Heart right ventricle (tissue), 16 donors: ENCODE data around the gene TRIM27. TPM values are rescaled to one million over a fixed set of nuclear protein-coding genes. Genes with fewer than 3 reads are reported as not detected.
"Not testable (repeated sequence)": the region's sequence is repeated elsewhere in the genome, so short reads cannot be mapped to it uniquely, and the experiment has no call there.

ENCODE experiments used
- ATAC-seq, 8 donors: fragments of 200-7000 bp; cut with Tn5 transposase; one replicate each; pipeline ENCODE4 v1.9.1; 2020; ENCODE audit warnings: mild to moderate bottlenecking in 8 of 8, moderate library complexity in 8 of 8, moderate number of reproducible peaks in 1 of 8
- DNase-seq, 2 donors: peaks; one replicate each; pipeline ENCODE4 v3.0.0-alpha.2; 2020
- H3K27ac ChIP-seq, 10 donors: fragments of 200-600 bp; sonication (generic) in 2 of 10; one replicate each; pipeline versions ENCODE4 v1.5.0 to v1.8.0; 2020 to 2022; ENCODE audit warnings: mild to moderate bottlenecking in 3 of 10
- H3K27me3 ChIP-seq, 7 donors: fragments of 200-600 bp; one replicate each; pipeline ENCODE4 v1.8.0; 2021 to 2022; ENCODE audit warnings: mild to moderate bottlenecking in 2 of 7
- H3K36me3 ChIP-seq, 9 donors: fragments of 200-600 bp; sonication (generic) in 1 of 9; one replicate each; pipeline versions ENCODE4 v1.5.0 to v1.8.0; 2020 to 2022; ENCODE audit warnings: mild to moderate bottlenecking in 2 of 9
- H3K4me1 ChIP-seq, 9 donors: fragments of 200-600 bp; sonication (generic) in 1 of 9; one replicate each; pipeline versions ENCODE4 v1.5.0 to v1.8.0; 2020 to 2022; ENCODE audit warnings: mild to moderate bottlenecking in 4 of 9
- H3K4me3 ChIP-seq, 10 donors: fragments of 200-600 bp; sonication (generic) in 2 of 10; one replicate each; pipeline versions ENCODE4 v1.5.0 to v1.8.0; 2020 to 2022; ENCODE audit warnings: mild to moderate bottlenecking in 7 of 10, moderate library complexity in 2 of 10
- H3K9me3 ChIP-seq, 11 donors: fragments of 200-600 bp in 10 of 11; sonication (generic) in 2 of 11; one replicate each; pipeline versions ENCODE4 v1.5.0 to v1.8.0; 2013 to 2022; ENCODE audit warnings: mild to moderate bottlenecking in 2 of 11, control low read depth in 1 of 11, moderate library complexity in 1 of 11
- CTCF ChIP-seq, 9 donors: fragments of 200-600 bp; sonication (generic) in 2 of 9; IDR thresholded peaks; one replicate each; pipeline versions ENCODE4 v1.5.0 to v1.8.0; 2021 to 2022; ENCODE audit warnings: antibody characterized with exemption in 9 of 9, mild to moderate bottlenecking in 5 of 9, moderate library complexity in 1 of 9
- WGBS, 2 donors: extraction: QIAGEN DNeasy Blood & Tissue Kit; methylation state at CpG; one replicate each; pipeline ENCODE4 v1.1.7; 2013; ENCODE audit warnings: inconsistent platforms in 1 of 2; 5-methylcytosine and 5-hydroxymethylcytosine counted together
- intact Hi-C, 10 donors: fragments of 100-400 bp; cut with DNase I; formaldehyde crosslinking; loops; one replicate each; pipeline versions ENCODE4 v1.11.1 to v1.14.2; 2022
- polyA plus RNA-seq, 2 donors: library from polyadenylated mRNA; stranded (reverse); fragments of 200-250 nt; gene quantifications; one replicate each; pipeline ENCODE4 v1.2.3, GENCODE V29; 2013
- total RNA-seq, 10 donors: library from RNA; stranded (reverse); fragmentation: NEBNext Ultra II Directional in 3 of 10; extraction: Animal tissue kit (Norgen Biotek cat#: 25700) in 3 of 10; gene quantifications; one replicate each; pipeline versions ENCODE4 v1.2.1 to v1.2.4, GENCODE V29; 2021 to 2023
- donor health status: Arrhythmogenic right ventricular cardiomyopathy.
- donor health status: ischemic (EF 13 %, LVEDD 7.1; RV severe dilation, severe dysfunction).
- donor health status: healthy with polysubstance abuse.
- donor health status: DM: no; HTN: yes; CAD: no.
- donor health status: DM: no; HTN: no; CAD: no.
- donor health status: ischemic (EF 25% LVEDD 6.9; RV normal size, moderate dysfunction).
- donor health status: ischemic (EF 25% LVEDD 5.7; RV mildly dilated, moderate dysfunction).
- donor health status: healthy.
- donor health status: DM: yes; HTN: yes; CAD: no.
- donor health status: Ischemic cardiomyopathy.
- donor health status: ischemic (EF 35%, LVEDD 5.7; RV mildly dilated, moderate dysfunction).
- donor health status: nonischemic (EF 11% LVEDD 7.7; RV severe dilation, severe dysfunction).
- donor health status: DM: yes; HTN: yes; CAD: no.
- donor health status: PGD.
- donor health status: ischemic (EF 29% LVEDD 5.4; RV normal size, mild dysfunction).
- donor health status: nonischemic (EF 23%, LVEDD 6.1; RV moderate dilation, normal function).

TRIM27 gene
- total and polyA plus RNA-seq, 12 donors, result 14.7 to 26.2 (median 18.6) TPM

GRCh38 chr6:28875191-28875747, 48.5 kb downstream of the TRIM27 start:
- intact Hi-C loops, result no loop called here
- WGBS, 2 donors, result 51 to 58% methylated on average over 6 of the region's 6 CpGs
- Histone ChIP-seq H3K4me1 (peaks cover 0 to under 1% (median 0%) of the 10 kb centered on the region in 9 donors), H3K27me3 (peaks cover 0 to 49% (median 37%) of the 10 kb centered on the region in 7 donors), H3K36me3 (no peaks in the 10 kb centered on the region), H3K9me3 (no peaks in the 10 kb centered on the region), H3K27ac (no peak overlapping the region), H3K4me3 (no peak overlapping the region)
- TF ChIP-seq CTCF (IDR thresholded peaks at IDR 0.05), result no peak
- ATAC-seq, result no peak
- no peak for DNase-seq

- H3K4me3 ChIP-seq, H3K27ac ChIP-seq, H3K36me3 ChIP-seq, DNase-seq, ATAC-seq, H3K4me1 ChIP-seq, intact Hi-C loops, H3K9me3 ChIP-seq: not testable (repeated sequence)
- WGBS, 2 donors, result 87% methylated on average over 20 to 21 of the region's 28 CpGs
- peaks cover 0 to 48% (median 29%) of the 10 kb centered on the region in 7 donors for H3K27me3 ChIP-seq
Measured at GRCh38 chr6:28872157-28872817, 51.5 kb downstream of the TRIM27 start.

- Histone ChIP-seq H3K9me3 (no peaks in the 10 kb centered on the region), H3K27ac (no peak overlapping the region), H3K36me3 (no peaks in the 10 kb centered on the region), H3K4me1 (peaks cover 0 to 9% (median 6%) of the 10 kb centered on the region in 9 donors), H3K27me3 (peaks cover 0 to 41% (median 24%) of the 10 kb centered on the region in 7 donors), H3K4me3 (no peak overlapping the region)
- DNase-seq (no peak), ATAC-seq (no peak)
- 86 to 94% methylated on average over 13 of the region's 13 CpGs for WGBS, 2 donors
- intact Hi-C loops, result no loop called here
- no peak for TF ChIP-seq CTCF (IDR thresholded peaks at IDR 0.05)
Measured at GRCh38 chr6:28871335-28872156, 52.2 kb downstream of the TRIM27 start.

GRCh38 chr6:28868873-28869272, 54.9 kb downstream of the TRIM27 start:
- 60 to 68% methylated on average over 2 of the region's 2 CpGs for WGBS, 2 donors

More at GRCh38 chr6:28868873-28869272, 54.9 kb downstream of the TRIM27 start:
- Histone ChIP-seq H3K4me1 (peaks cover 0 to 15% (median 10%) of the 10 kb centered on the region in 9 donors), H3K36me3 (no peaks in the 10 kb centered on the region), H3K9me3 (peaks cover 0 to 10% (median 0%) of the 10 kb centered on the region in 11 donors), H3K27me3 (peaks cover 0 to 14% (median 1%) of the 10 kb centered on the region in 7 donors), H3K4me3 (no peak overlapping the region), H3K27ac (no peak overlapping the region)
- ATAC-seq, result no peak
- intact Hi-C loops, result loop anchor here in 4 of 10 donors (10.0 kb wide), 1 partner anchor 116 kb away; no protein-coding TSS in a partner anchor
- TF ChIP-seq CTCF (IDR thresholded peaks at IDR 0.05), result no peak
- DNase-seq, result no peak
